VCaP (cell line): ENCODE results near the gene TAF1B.

ENCODE experiments used
- H3K27ac ChIP-seq: fragments of 450-650 bp; 2 replicates; pipeline ENCODE4 v1.5.1; 2017
- CTCF ChIP-seq: fragments of 450-650 bp; conservative IDR thresholded peaks from 2 replicates; pipeline ENCODE4 v1.5.1; 2017; ENCODE audit warnings: mild to moderate bottlenecking, moderate library complexity

Gene TAF1B

GRCh38 chr2:9815844-9816279 is 27.4 kb upstream of the TAF1B start:
- TF ChIP-seq CTCF, result no peak
- H3K27ac ChIP-seq, result no peak overlapping the region

DNA sequence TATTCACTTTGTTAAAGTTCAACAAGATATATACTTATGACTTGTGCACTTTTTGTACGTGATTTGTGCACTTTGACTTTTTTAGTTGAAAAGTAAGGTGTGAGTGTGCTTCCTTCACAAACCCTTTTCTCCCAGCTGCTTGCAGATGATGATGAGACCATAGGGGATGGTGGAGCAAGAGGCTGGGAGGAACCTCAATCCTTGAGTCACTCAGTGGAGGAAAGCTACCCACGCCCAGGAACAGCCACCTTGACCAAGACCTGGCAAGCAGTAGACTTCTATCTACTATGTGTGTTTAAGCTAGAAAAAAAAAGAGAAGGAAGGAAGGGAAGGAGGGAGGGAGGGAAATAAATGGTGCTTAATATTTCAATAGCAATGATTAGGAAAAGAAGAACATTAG is 25.2 kb upstream of the TAF1B start:
- no peak for TF ChIP-seq CTCF
- H3K27ac ChIP-seq, result no peak overlapping the region

DNA sequence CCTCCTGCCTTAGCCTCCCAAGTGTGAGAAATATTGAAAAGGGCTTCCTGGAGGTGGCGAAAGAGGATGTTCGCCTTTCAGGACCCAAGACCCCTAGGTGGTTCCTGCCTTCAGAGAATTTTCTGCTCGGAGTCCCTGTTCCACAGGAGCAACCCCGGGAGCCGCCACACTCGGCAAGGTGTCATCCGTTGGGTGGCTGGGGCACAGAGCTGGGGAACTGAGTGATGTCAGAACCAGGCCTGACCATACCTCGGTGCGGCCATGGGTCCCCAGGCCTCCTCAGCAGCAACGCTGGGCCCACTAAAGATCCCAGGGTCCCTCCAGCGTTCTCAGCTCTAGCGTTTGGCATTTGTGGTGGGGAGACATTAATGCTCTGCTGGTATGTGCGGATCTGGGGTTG is 23.7 kb upstream of the TAF1B start:
- H3K27ac ChIP-seq, result no peak overlapping the region
- TF ChIP-seq CTCF, result no peak

GRCh38 chr2:9820020-9820973 is 23.0 kb upstream of the TAF1B start:
- TF ChIP-seq CTCF, result no peak
- no peak overlapping the region for H3K27ac ChIP-seq

- no peak for TF ChIP-seq CTCF
- H3K27ac ChIP-seq, result no peak overlapping the region
These were observed 21.3 kb upstream of the TAF1B start for GRCh38 chr2:9821805-9822445.

DNA sequence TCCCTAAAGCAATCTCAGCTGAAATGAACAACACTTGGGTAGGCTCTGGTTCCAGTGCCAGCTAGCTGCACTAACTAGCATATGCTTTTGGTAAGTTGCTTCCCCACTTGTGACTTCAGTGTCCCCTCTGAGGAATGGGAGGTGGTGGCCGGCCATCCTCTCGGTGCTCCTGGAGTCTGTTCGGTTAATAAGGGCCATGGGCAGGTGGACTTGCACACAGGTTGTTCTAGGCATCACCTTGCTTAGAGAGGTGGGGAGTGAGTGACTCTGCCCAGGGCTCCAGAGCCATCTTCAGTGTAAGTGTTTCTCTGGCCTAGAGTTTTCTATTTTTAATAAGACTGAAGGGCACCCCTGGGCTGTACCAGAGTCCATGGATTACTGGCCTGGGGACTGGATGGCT is 18.8 kb upstream of the TAF1B start:
- no peak overlapping the region for H3K27ac ChIP-seq
- no peak for TF ChIP-seq CTCF

DNA sequence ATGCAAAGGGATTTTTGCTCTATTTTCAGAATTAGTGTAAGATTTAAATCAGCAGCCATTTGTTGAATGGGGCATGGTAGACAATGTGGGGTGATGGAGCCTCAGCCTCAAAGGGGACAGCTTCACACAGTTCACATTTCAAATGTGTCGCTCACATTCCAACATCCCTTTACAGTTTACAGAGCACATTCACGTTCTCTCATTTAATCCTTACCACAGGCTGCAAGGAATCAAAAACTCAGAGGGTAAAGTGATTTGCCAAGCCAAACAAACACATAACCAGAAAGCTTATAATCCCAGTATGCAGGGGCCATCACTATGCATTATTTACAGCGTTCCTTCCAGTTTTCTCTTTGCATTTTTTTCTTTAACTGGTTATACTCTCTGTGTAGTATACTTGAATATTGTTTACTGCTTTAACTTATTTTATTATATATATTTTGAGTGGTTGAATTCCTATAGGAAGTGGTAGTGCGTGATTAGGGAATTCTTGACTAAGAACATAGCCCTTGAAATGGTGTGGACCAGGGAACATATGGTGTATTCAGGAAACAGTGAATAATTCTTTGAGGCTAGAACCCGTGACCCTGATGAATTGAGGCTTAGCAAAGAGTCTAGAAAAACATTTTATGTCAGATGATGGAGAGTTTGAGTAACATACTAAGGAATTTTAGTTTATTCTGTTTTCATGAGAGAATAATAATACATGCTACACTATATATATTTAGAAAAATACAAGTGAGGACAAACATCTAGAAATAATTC is 18.1 kb upstream of the TAF1B start:
- no peak for TF ChIP-seq CTCF
- H3K27ac ChIP-seq, result no peak overlapping the region
